ENCODE measurements around the gene GOLGA6D. TPM values are rescaled to one million over a fixed set of nuclear protein-coding genes. Genes with fewer than 3 reads are reported as not detected.
"Not testable (repeated sequence)": the region's sequence is repeated elsewhere in the genome, so short reads cannot be mapped to it uniquely, and the experiment has no call there.

Gene GOLGA6D
- total RNA-seq, 4 donors from 2014 or later, result not detected

- H3K36me3 ChIP-seq; H3K27ac ChIP-seq (replicated peaks in 1 of 4); intact Hi-C loops (cut with DNase I); H3K4me1 ChIP-seq; DNase-seq (ENCODE audit: extremely low spot score); H3K4me3 ChIP-seq; H3K27me3 ChIP-seq; H3K9me3 ChIP-seq: not testable (repeated sequence)
- no CpG with 5 or more reads among the region's 3 CpGs for WGBS
These were observed 22.8 kb upstream of the GOLGA6D start for GRCh38 chr15:75259873-75260272.

- DNase-seq (ENCODE audit: extremely low spot score), result peak; percentile 10
- intact Hi-C loops (cut with DNase I), result not testable (repeated sequence)
These were observed 8.8 kb upstream of the GOLGA6D start for GRCh38 chr15:75273751-75274359.

GRCh38 chr15:75274509-75275107 lies 8.0 kb upstream of the GOLGA6D start:
- peak; percentile 91 for DNase-seq (ENCODE audit: extremely low spot score)
- H3K27ac ChIP-seq (replicated peaks in 1 of 4); H3K27me3 ChIP-seq; intact Hi-C loops (cut with DNase I); H3K9me3 ChIP-seq; H3K36me3 ChIP-seq; H3K4me1 ChIP-seq; H3K4me3 ChIP-seq: not testable (repeated sequence)
- peak; percentile 24 to 57 (median 50) for TF ChIP-seq CTCF (IDR thresholded peaks at IDR 0.05)
- 71% methylated on average over 5 of the region's 5 CpGs for WGBS

More at GRCh38 chr15:75273751-75274359, 8.8 kb upstream of the GOLGA6D start:
- not testable (repeated sequence) for H3K9me3 ChIP-seq; H3K4me3 ChIP-seq; H3K27ac ChIP-seq (replicated peaks in 1 of 4); H3K36me3 ChIP-seq; H3K4me1 ChIP-seq; H3K27me3 ChIP-seq
- WGBS, result 80% methylated on average over 3 of the region's 8 CpGs

GRCh38 chr15:75275617-75276016 lies 7.0 kb upstream of the GOLGA6D start:
- H3K4me3 ChIP-seq; H3K36me3 ChIP-seq; intact Hi-C loops (cut with DNase I); H3K4me1 ChIP-seq; H3K27ac ChIP-seq (replicated peaks in 1 of 4); H3K9me3 ChIP-seq; H3K27me3 ChIP-seq: not testable (repeated sequence)
- WGBS, result 71% methylated on average over 3 of the region's 3 CpGs
- peak; percentile 82 for DNase-seq (ENCODE audit: extremely low spot score)

- H3K36me3 ChIP-seq; H3K4me1 ChIP-seq; H3K4me3 ChIP-seq; DNase-seq (ENCODE audit: extremely low spot score); H3K27me3 ChIP-seq; H3K27ac ChIP-seq (replicated peaks in 1 of 4); intact Hi-C loops (cut with DNase I); H3K9me3 ChIP-seq: not testable (repeated sequence)
- no CpG with 5 or more reads among the region's 1 CpG for WGBS
These were observed 4.1 kb upstream of the GOLGA6D start for GRCh38 chr15:75278497-75278896.

GRCh38 chr15:75284152-75284551 lies 1.5 kb downstream of the GOLGA6D start:
- H3K4me3 ChIP-seq; H3K9me3 ChIP-seq; DNase-seq (ENCODE audit: extremely low spot score); intact Hi-C loops (cut with DNase I); H3K36me3 ChIP-seq; H3K27me3 ChIP-seq; H3K4me1 ChIP-seq; H3K27ac ChIP-seq (replicated peaks in 1 of 4): not testable (repeated sequence)
- WGBS, result no CpG with 5 or more reads among the region's 3 CpGs

- H3K9me3 ChIP-seq; H3K27me3 ChIP-seq; intact Hi-C loops (cut with DNase I); H3K36me3 ChIP-seq; DNase-seq (ENCODE audit: extremely low spot score); H3K27ac ChIP-seq (replicated peaks in 1 of 4); H3K4me3 ChIP-seq; H3K4me1 ChIP-seq: not testable (repeated sequence)
- no CpG with 5 or more reads among the region's 18 CpGs for WGBS
These were observed 11.0 kb downstream of the GOLGA6D start for GRCh38 chr15:75293660-75294059.

- intact Hi-C loops (cut with DNase I); DNase-seq (ENCODE audit: extremely low spot score); H3K4me3 ChIP-seq; H3K27ac ChIP-seq (replicated peaks in 1 of 4); H3K4me1 ChIP-seq; H3K9me3 ChIP-seq; H3K36me3 ChIP-seq; H3K27me3 ChIP-seq: not testable (repeated sequence)
- 90% methylated on average over 2 of the region's 13 CpGs for WGBS
These were observed 16.1 kb downstream of the GOLGA6D start for GRCh38 chr15:75298541-75299310.

Data from esophagus muscularis mucosa (tissue), 4 donors.